Ascending aorta (tissue), 2 donors: Measurements from ENCODE around the gene ARHGAP26. TPM values are rescaled to one million over a fixed set of nuclear protein-coding genes. Genes with fewer than 3 reads are reported as not detected.

Source experiments
- DNase-seq, 2 donors: peaks; one replicate each; pipeline ENCODE4 v3.0.0-alpha.2; 2019; ENCODE audit warnings: low spot score in 2 of 2
- H3K27ac ChIP-seq, 2 donors: fragments of 200-600 bp; sonication (generic); one replicate each; pipeline ENCODE4 v1.5.1; 2016 to 2017; ENCODE audit warnings: mild to moderate bottlenecking in 1 of 2
- H3K27me3 ChIP-seq: fragments of 200-600 bp; sonication (generic); one replicate; pipeline ENCODE4 v1.5.1; 2017
- H3K36me3 ChIP-seq, 2 donors: fragments of 200-600 bp; sonication (generic); one replicate each; pipeline ENCODE4 v1.5.1; 2016
- H3K4me1 ChIP-seq, 2 donors: fragments of 200-600 bp; sonication (generic); one replicate each; pipeline ENCODE4 v1.5.1; 2016 to 2017; ENCODE audit warnings: mild to moderate bottlenecking in 1 of 2
- H3K4me3 ChIP-seq, 2 donors: fragments of 200-600 bp; sonication (generic); one replicate each; pipeline ENCODE4 v1.5.1; 2016 to 2017; ENCODE audit warnings: mild to moderate bottlenecking in 1 of 2
- H3K9me3 ChIP-seq, 2 donors: fragments of 200-600 bp; sonication (generic); one replicate each; pipeline ENCODE4 v1.5.1; 2016
- intact Hi-C: fragments of 100-400 bp; cut with DNase I; formaldehyde crosslinking; loops from one replicate; pipeline ENCODE4 v1.15.1; 2023
- total RNA-seq: library from RNA; depleted of rRNA; stranded (reverse); fragments of >200 nt; gene quantifications from one replicate; pipeline ENCODE4 v1.1.0, GENCODE V29; 2016
- TF ChIP-seq, protein P1 (sequence below), 3 experiments: fragments of 200-600 bp in 2 of 3; fragments of 450-650 bp in 1 of 3; sonication (generic) in 2 of 3; IDR thresholded peaks; one replicate each; pipeline ENCODE4 v1.5.1; 2016 to 2019; ENCODE audit warnings: antibody characterized with exemption in 3 of 3, mild to moderate bottlenecking in 1 of 3, moderate library complexity in 1 of 3

Gene ARHGAP26
- total RNA-seq, 1 donor from 2014 or later: 34.9 TPM

DNA sequence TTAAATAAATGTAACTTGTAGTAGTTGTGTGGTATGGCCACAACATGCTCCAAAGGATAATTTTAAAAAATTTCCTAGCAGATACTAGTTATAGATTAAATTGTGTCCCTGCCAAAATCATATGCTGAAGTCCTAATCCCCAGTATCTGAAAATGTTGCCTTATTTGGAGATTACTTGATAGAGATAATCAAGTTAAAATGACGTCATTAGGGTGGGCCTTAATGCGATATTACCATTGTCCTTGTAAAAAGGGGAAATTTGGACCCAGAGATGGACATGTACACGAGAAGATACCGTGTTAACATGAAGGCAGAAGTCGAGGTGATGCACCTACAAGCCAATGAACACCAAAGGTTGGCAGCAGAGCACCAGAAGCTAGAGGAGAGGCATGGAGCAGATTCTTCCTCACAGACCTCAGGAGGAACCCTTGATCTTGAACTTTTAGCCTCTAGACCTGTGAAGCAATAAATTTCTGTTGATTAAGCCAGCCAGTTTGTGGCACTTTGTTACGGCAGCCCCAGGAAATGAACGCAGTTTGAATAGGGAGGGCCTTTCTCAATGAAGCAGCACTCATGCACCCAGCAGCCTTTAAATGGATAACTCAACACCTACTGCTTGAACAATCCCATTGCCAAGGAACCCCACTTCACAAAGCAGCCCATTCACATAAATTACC, 148.9 kb downstream of the ARHGAP26 start:
- no peaks in the 10 kb centered on the region for H3K9me3 ChIP-seq
- DNase-seq: no peak
- H3K36me3 ChIP-seq: peaks cover 3 to 29% of the 10 kb centered on the region in 2 donors
- no peaks in the 10 kb centered on the region for H3K27me3 ChIP-seq
- H3K27ac ChIP-seq: no peak overlapping the region
- no peak overlapping the region for H3K4me3 ChIP-seq
- intact Hi-C loops: no loop called here
- no peaks in the 10 kb centered on the region for H3K4me1 ChIP-seq
- TF ChIP-seq, protein P1, sequence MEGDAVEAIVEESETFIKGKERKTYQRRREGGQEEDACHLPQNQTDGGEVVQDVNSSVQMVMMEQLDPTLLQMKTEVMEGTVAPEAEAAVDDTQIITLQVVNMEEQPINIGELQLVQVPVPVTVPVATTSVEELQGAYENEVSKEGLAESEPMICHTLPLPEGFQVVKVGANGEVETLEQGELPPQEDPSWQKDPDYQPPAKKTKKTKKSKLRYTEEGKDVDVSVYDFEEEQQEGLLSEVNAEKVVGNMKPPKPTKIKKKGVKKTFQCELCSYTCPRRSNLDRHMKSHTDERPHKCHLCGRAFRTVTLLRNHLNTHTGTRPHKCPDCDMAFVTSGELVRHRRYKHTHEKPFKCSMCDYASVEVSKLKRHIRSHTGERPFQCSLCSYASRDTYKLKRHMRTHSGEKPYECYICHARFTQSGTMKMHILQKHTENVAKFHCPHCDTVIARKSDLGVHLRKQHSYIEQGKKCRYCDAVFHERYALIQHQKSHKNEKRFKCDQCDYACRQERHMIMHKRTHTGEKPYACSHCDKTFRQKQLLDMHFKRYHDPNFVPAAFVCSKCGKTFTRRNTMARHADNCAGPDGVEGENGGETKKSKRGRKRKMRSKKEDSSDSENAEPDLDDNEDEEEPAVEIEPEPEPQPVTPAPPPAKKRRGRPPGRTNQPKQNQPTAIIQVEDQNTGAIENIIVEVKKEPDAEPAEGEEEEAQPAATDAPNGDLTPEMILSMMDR (IDR thresholded peaks at IDR 0.05): no peak

DNA sequence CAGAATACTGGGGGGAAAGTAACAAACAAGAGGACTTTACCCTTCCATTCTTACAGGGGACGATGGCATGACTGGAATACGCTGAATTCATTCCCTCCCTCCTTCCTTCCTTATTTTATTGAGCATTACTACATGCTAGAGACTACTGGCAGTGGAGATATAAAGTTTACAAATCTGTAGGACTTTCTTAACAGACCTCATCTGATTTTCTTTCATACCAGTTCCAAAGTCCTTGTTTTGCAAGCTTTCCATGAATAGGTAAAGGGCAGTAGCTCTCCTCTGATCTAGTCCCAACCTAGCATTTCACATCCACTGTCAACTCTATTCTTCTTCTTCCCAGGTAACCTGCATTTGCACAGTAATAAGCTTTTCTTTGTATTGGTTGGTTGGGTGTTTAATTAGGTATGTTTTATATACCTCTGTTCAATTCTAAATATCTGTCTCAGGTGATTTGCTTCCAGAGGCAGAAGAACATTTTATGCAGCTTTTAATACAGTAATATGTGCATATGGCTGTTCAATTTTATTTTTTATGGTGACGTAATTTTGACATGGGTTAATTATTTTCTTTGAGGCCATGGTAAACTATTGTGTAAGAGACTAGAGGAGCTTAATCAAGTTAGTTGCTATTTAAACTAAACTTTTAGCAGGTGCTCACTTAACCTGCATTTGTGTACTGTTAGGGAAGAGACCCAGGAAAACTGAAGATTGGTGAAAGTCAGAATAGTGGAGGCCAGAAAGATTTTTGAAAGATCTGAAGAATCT, 150.9 kb downstream of the ARHGAP26 start:
- Histone ChIP-seq H3K9me3 (no peaks in the 10 kb centered on the region), H3K4me3 (no peak overlapping the region), H3K27ac (no peak overlapping the region), H3K4me1 (no peaks in the 10 kb centered on the region), H3K27me3 (no peaks in the 10 kb centered on the region), H3K36me3 (peaks cover 0 to 10% of the 10 kb centered on the region in 2 donors)
- intact Hi-C loops: loop anchor here (10.0 kb wide), 1 partner anchor 1264 kb away; no protein-coding TSS in a partner anchor
- DNase-seq: no peak
- TF ChIP-seq, protein P1 (IDR thresholded peaks at IDR 0.05): no peak

DNA sequence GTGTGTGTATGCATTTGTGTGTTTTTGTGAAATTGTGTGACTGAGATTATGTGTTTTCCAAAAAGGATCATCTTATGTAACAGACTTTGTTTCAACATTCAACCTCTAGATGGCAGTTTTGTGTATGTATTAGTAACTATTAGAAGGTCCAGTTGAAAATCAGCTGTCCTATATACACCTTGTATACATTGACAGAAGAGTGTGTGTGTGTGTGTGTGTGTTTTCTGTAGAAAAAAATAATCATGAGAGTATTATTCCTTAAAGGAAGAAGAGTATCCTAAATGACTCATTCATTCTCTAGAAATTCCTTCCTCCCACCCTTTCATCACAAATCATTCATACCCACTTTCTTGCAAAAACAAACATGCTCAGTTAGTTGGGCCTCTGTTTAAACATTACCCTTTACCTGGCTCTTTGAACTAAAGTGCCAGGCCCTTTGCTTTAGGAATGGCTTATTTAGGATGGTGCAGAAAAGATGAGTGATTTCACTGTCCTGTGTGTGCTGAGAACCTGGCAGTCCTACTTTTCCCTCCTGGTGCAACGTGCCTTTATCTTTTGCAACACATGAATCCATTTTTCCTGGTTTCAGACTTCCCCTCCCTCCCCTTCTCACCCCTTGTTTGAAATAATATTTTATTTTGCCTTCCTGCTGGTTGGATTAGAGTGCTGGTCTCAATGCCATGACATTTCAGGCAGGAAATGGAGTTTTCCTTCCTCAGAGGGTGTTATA, 152.2 kb downstream of the ARHGAP26 start:
- Histone ChIP-seq H3K27ac (no peak overlapping the region), H3K36me3 (peaks cover 0 to 4% of the 10 kb centered on the region in 2 donors), H3K4me1 (no peaks in the 10 kb centered on the region), H3K4me3 (no peak overlapping the region), H3K27me3 (no peaks in the 10 kb centered on the region), H3K9me3 (no peaks in the 10 kb centered on the region)
- intact Hi-C loops: loop anchor here (1.0 to 10.0 kb wide), 2 partner anchors 903 to 1262 kb away; no protein-coding TSS in a partner anchor
- no peak for DNase-seq
- TF ChIP-seq, protein P1 (IDR thresholded peaks at IDR 0.05): peak; percentile 28 to 51 (median 34)

DNA sequence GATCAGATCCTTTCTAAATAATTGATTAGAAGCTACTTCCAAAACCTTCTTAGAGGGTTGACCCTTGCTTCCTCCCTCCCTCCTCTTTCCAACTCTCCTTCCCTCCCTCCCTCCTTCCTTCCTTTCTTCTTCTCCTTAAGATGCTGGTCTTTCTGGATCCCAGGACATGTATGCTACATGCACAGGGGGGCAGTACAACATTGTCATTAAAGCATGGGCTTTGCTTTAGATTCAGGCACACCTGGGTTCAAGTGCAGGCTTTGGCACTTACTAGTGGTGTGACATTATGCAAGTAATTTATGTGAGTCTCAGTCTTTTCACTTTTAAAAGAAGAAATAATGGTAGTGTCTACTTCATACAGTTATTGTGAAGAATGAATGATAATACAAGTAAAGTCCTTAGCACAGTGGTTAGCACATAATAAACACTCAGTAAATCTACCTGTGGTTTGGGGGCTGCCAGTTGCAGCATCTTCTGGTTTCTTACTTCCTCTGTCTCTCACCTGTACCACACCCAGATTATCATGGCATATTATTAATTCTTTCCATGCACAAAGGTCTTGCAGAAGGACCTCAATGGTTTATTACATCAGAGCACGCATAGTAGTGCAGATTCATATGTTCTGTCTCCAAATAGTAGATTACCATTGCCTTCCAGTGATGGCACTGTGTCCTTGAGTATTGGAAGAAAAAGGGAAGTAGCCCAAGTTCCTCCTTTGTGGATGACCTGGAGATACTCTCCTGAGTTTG, 154.1 kb downstream of the ARHGAP26 start:
- Histone ChIP-seq H3K4me3 (no peak overlapping the region), H3K27ac (no peak overlapping the region), H3K36me3 (peaks cover 0 to under 1% of the 10 kb centered on the region in 2 donors), H3K27me3 (no peaks in the 10 kb centered on the region), H3K4me1 (no peaks in the 10 kb centered on the region), H3K9me3 (no peaks in the 10 kb centered on the region)
- intact Hi-C loops: loop anchor here (10.0 kb wide), 1 partner anchor 1260 kb away; no protein-coding TSS in a partner anchor
- TF ChIP-seq, protein P1 (IDR thresholded peaks at IDR 0.05): peak in 1 of 3 experiments; percentile 4
- DNase-seq: no peak

DNA sequence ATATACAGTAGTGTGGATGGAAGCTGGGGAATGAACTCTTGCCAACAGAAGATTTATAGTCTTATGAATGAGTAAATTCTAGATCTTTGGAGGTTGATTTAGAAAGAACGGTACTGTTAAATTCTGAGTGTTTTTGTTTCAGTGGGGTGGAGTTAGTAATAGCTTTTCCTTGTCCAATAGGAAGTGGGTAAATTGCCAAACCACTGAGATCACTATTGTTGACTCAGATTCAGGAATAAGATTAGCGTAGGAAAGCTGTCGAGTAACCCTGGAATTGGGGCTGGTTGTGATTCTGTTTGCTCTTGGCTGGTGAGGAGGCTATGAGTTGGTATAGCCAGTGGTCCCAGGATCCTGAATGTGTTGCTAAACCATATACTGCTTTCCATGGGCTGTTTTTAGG, 155.6 kb downstream of the ARHGAP26 start:
- H3K4me1 ChIP-seq: no peaks in the 10 kb centered on the region
- no peak for DNase-seq
- TF ChIP-seq, protein P1 (IDR thresholded peaks at IDR 0.05): no peak
- H3K4me3 ChIP-seq: no peak overlapping the region
- H3K27ac ChIP-seq: peak overlapping the region; percentile 15 to 37
- intact Hi-C loops: loop anchor here (2.0 to 10.0 kb wide), 2 partner anchors 477 to 1259 kb away; partner anchors contain the start of gene NR3C1
- H3K27me3 ChIP-seq: no peaks in the 10 kb centered on the region
- H3K36me3 ChIP-seq: no peaks in the 10 kb centered on the region
- H3K9me3 ChIP-seq: no peaks in the 10 kb centered on the region
